Measurements from ENCODE around the gene PICALM. TPM values are rescaled to one million over a fixed set of nuclear protein-coding genes. Genes with fewer than 3 reads are reported as not detected.

The PICALM gene
- polyA plus RNA-seq, 3 donors = 62.4 to 241 (median 81.0) TPM

DNA sequence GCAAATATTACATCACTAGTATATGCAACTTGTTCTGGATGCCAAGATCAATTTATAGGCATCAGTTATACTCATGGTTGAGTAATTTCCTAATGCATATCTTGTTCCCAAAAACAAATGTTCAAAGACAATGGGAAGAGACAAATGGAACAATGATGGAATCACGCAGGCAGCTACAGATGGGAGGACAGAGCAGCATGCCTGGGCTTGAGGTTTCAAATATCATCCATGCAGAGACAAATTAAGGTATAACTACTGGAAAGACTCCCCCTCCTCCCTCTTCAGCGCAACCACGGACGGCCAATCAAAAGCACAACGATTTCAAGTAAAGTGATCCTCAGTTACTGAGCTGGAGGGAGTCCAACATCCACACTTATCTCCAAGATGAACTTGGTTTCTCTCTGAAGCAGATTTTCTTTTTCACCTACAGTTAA is 106.9 kb downstream of the PICALM start:
- no peak overlapping the region for H3K9ac ChIP-seq (ENCODE audit: insufficient read depth, low read length, poor library complexity, severe bottlenecking)
- no peak overlapping the region for H3K4me2 ChIP-seq (replicated peaks; ENCODE audit: extremely low read depth, low read length, poor library complexity, severe bottlenecking)
- no peaks in the 10 kb centered on the region for H3K27me3 ChIP-seq (ENCODE audit: control insufficient read depth in 2 of 2, insufficient read depth in 2 of 2, low read length in 2 of 2)
- no peak for DNase-seq
- Mint-ChIP-seq H3K9me3 (peaks cover 0 to 2% (median 0%) of the 10 kb centered on the region in 7 donors), H3K36me3 (peaks cover 86 to 95% of the 10 kb centered on the region in 2 donors), H3K27ac (peak overlapping the region in 2 of 7 donors; percentile 2 to 16), H3K4me1 (no peaks in the 10 kb centered on the region), H3K27me3 (ENCODE audit: low read depth in 3 of 3) (no peaks in the 10 kb centered on the region), H3K4me3 (no peak overlapping the region)
- peaks cover 100% of the 10 kb centered on the region for H4K20me1 ChIP-seq (ENCODE audit: insufficient read depth, low read length)
- H3K9me3 ChIP-seq (replicated peaks in 1 of 2; ENCODE audit: control insufficient read depth in 1 of 2, insufficient read depth in 1 of 2, low read length in 2 of 2) = no peaks in the 10 kb centered on the region
- H3K79me2 ChIP-seq (ENCODE audit: insufficient read depth, low read length) = peaks cover 64% of the 10 kb centered on the region
- peaks cover 96 to 99% of the 10 kb centered on the region in 2 donors for H3K36me3 ChIP-seq (replicated peaks in 1 of 2; ENCODE audit: control insufficient read depth in 1 of 2, insufficient read depth in 2 of 2, low read length in 2 of 2)
- TF ChIP-seq, protein P1, sequence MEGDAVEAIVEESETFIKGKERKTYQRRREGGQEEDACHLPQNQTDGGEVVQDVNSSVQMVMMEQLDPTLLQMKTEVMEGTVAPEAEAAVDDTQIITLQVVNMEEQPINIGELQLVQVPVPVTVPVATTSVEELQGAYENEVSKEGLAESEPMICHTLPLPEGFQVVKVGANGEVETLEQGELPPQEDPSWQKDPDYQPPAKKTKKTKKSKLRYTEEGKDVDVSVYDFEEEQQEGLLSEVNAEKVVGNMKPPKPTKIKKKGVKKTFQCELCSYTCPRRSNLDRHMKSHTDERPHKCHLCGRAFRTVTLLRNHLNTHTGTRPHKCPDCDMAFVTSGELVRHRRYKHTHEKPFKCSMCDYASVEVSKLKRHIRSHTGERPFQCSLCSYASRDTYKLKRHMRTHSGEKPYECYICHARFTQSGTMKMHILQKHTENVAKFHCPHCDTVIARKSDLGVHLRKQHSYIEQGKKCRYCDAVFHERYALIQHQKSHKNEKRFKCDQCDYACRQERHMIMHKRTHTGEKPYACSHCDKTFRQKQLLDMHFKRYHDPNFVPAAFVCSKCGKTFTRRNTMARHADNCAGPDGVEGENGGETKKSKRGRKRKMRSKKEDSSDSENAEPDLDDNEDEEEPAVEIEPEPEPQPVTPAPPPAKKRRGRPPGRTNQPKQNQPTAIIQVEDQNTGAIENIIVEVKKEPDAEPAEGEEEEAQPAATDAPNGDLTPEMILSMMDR (IDR thresholded peaks at IDR 0.05) = no peak
- 65% methylated on average over 4 of the region's 5 CpGs for WGBS (ENCODE audit: insufficient coverage)
- intact Hi-C loops (cut with micrococcal nuclease) = loop anchor here in 1 of 2 donors (10.0 kb wide), 1 partner anchor 53 kb away; no protein-coding TSS in a partner anchor
- H3K4me3 ChIP-seq (replicated peaks in 1 of 3; ENCODE audit: low read depth in 2 of 3, low read length in 3 of 3) = no peak overlapping the region
- H3K4me1 ChIP-seq (ENCODE audit: control insufficient read depth in 1 of 2, insufficient read depth in 2 of 2, low read length in 2 of 2) = no peaks in the 10 kb centered on the region
- H2AFZ ChIP-seq (ENCODE audit: insufficient read depth, low read depth, low read length, poor library complexity, severe bottlenecking) = no peak overlapping the region
- no peak overlapping the region for H3K27ac ChIP-seq (ENCODE audit: low read depth in 1 of 2, low read length in 2 of 2)

DNA sequence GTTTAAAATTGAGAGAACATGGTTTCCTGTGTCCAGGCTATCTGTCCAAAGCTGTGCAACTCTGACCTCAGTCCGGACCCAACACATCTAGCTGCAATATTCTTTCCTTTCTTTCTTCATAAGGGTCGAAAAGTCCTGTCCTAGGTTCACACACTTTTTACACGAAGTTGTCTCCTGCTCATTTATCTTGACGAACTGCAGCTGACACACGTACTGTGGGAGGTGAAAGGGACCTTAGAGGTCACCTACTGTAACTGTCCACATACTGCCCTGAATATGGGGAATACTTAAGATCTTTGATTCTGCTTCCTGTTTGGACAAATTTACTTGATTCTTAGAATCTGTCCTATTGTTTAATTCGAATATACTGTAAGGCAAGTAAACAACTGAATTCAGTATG is 107.8 kb downstream of the PICALM start:
- H2AFZ ChIP-seq (ENCODE audit: insufficient read depth, low read depth, low read length, poor library complexity, severe bottlenecking) = no peak overlapping the region
- intact Hi-C loops (cut with micrococcal nuclease) = loop anchor here in 1 of 2 donors (10.0 kb wide), 1 partner anchor 54 kb away; no protein-coding TSS in a partner anchor

More for the DNA sequence above, 107.8 kb downstream of the PICALM start:
- no peaks in the 10 kb centered on the region for H3K27me3 Mint-ChIP-seq (ENCODE audit: low read depth in 3 of 3)
- H3K27me3 ChIP-seq (ENCODE audit: control insufficient read depth in 2 of 2, insufficient read depth in 2 of 2, low read length in 2 of 2) = no peaks in the 10 kb centered on the region
- peaks cover 0 to 2% (median 0%) of the 10 kb centered on the region in 7 donors for H3K9me3 Mint-ChIP-seq
- DNase-seq = no peak
- no peaks in the 10 kb centered on the region for H3K9me3 ChIP-seq (replicated peaks in 1 of 2; ENCODE audit: control insufficient read depth in 1 of 2, insufficient read depth in 1 of 2, low read length in 2 of 2)
- H3K9ac ChIP-seq (ENCODE audit: insufficient read depth, low read length, poor library complexity, severe bottlenecking) = no peak overlapping the region
- H3K4me2 ChIP-seq (replicated peaks; ENCODE audit: extremely low read depth, low read length, poor library complexity, severe bottlenecking) = no peak overlapping the region
- H3K4me3 Mint-ChIP-seq = no peak overlapping the region
- TF ChIP-seq, protein P1 (IDR thresholded peaks at IDR 0.05) = no peak
- H3K36me3 Mint-ChIP-seq = peaks cover 86 to 96% of the 10 kb centered on the region in 2 donors
- H4K20me1 ChIP-seq (ENCODE audit: insufficient read depth, low read length) = peaks cover 100% of the 10 kb centered on the region
- no peak overlapping the region for H3K4me3 ChIP-seq (replicated peaks in 1 of 3; ENCODE audit: low read depth in 2 of 3, low read length in 3 of 3)
- peak overlapping the region in 2 of 7 donors; percentile 27 to 71 for H3K27ac Mint-ChIP-seq
- H3K4me1 ChIP-seq (ENCODE audit: control insufficient read depth in 1 of 2, insufficient read depth in 2 of 2, low read length in 2 of 2) = no peaks in the 10 kb centered on the region
- H3K27ac ChIP-seq (ENCODE audit: low read depth in 1 of 2, low read length in 2 of 2) = peak overlapping the region in 1 of 2 donors; percentile 29
- peaks cover 97 to 99% of the 10 kb centered on the region in 2 donors for H3K36me3 ChIP-seq (replicated peaks in 1 of 2; ENCODE audit: control insufficient read depth in 1 of 2, insufficient read depth in 2 of 2, low read length in 2 of 2)
- no CpG with 5 or more reads among the region's 6 CpGs for WGBS (ENCODE audit: insufficient coverage)
- peaks cover 56% of the 10 kb centered on the region for H3K79me2 ChIP-seq (ENCODE audit: insufficient read depth, low read length)
- no peaks in the 10 kb centered on the region for H3K4me1 Mint-ChIP-seq
